Activated CD4-positive, CD25-positive, alpha-beta regulatory T cell (primary cell): ENCODE measurements around the gene C4BPB.

Source experiments
- DNase-seq, 4 experiments: peaks; one replicate each; lab custom pipeline; 2025; lab: John Stamatoyannopoulos, UW

C4BPB gene

GRCh38 chr1:207060596-207060995 is 28.1 kb upstream of the C4BPB start:
- no peak for DNase-seq

DNA sequence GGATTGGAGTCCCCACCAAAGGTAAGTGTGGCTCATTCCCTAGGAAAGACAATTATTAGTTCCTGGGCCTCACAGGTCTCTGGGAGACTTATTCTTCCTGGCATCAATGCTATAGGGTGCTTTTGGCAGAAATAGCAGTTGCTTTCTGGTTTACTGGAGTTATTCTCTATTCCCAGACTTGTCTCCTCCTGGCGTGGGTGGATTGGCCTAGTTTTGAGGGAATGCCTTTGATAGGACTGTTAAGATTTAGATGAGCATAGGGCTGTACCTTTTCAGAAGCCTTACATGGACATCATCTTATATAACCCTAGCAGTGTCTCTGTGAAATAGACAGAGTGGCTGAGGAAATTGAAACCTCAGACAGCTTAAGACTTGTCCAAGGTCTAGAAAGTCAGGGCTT is 26.6 kb upstream of the C4BPB start:
- DNase-seq = no peak

DNA sequence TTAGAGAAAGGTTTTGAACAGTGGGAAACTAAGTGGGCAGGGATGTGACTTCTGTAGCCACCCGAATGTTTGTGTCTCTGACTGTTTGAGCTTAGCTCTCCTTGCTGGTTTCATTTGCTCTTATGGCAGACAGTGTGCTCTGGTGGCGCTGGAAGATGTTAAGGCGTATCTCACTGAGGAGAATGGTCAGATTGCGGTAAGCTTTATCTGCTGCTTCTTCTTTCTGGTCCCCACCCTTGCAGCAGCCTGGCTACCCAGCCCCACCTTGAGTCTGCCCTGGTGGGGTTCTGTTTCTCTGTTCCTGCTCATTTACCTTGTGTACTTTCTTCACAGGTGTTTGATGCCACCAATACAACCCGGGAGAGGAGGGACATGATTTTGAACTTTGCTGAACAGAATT is 25.6 kb upstream of the C4BPB start:
- no peak for DNase-seq

- DNase-seq = no peak
Measured at GRCh38 chr1:207064561-207064960, 24.1 kb upstream of the C4BPB start.

GRCh38 chr1:207067185-207067584 is 21.5 kb upstream of the C4BPB start:
- no peak for DNase-seq

DNA sequence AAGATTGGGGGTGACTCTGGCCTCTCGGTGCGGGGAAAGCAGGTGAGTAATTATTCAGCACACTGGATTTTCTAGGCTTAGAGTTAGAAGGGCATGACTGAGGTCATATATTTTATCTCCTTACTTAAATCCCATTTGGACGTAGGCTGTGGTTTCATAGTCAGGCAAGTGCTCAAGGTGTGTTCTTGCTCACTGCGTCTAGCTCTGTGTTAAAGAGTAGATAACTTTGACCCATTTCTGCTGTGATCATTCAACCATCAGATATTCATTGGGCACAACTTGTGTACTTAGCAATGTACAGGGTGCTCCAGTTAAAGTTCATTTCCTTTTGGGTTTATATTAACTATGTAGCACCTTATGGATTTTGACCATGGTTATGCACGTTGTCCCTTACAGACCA is 21.0 kb upstream of the C4BPB start:
- no peak for DNase-seq

DNA sequence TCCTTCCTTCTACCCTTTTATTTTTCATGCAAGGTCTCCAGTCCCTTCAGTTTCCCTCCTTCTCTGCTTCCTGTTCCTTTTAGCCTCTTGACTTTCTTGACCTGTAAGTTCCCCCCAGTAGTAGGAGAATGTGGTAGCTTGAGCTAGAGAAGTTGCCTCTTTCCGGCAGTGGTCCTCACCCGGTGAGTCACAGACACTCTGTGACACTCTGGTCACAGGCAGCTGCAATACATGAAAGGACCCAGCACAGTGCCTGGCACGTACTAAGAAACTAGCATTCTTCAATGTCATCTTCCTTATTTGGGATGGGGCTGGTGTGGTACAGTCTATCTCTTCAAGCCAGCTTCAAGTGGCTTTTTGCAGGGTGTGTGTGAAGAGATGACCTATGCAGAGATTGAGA is 19.6 kb upstream of the C4BPB start:
- DNase-seq = no peak

GRCh38 chr1:207069858-207070506 is 18.7 kb upstream of the C4BPB start:
- DNase-seq = no peak

DNA sequence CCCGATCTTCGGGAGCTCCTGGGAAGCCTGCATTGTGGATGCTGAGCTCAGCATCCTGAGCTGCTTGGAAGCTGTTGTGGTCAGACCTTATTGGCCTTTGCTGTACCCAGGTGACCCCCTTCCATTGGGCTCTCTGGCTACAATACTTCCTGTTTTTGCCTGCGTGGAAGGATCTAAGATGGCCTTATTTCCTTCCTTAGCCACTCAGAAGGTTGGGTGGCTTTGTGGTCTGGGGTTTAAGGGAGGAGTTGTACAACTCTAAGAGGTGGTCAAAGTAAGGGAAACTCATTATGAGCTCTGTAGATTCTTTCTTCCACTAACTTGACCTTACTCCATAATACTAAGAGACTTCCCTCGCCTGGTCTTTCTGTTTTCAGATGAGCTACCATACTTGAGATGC is 17.8 kb upstream of the C4BPB start:
- DNase-seq = no peak

GRCh38 chr1:207071426-207071825 is 17.2 kb upstream of the C4BPB start:
- no peak for DNase-seq

GRCh38 chr1:207072233-207072632 is 16.4 kb upstream of the C4BPB start:
- DNase-seq = no peak

DNA sequence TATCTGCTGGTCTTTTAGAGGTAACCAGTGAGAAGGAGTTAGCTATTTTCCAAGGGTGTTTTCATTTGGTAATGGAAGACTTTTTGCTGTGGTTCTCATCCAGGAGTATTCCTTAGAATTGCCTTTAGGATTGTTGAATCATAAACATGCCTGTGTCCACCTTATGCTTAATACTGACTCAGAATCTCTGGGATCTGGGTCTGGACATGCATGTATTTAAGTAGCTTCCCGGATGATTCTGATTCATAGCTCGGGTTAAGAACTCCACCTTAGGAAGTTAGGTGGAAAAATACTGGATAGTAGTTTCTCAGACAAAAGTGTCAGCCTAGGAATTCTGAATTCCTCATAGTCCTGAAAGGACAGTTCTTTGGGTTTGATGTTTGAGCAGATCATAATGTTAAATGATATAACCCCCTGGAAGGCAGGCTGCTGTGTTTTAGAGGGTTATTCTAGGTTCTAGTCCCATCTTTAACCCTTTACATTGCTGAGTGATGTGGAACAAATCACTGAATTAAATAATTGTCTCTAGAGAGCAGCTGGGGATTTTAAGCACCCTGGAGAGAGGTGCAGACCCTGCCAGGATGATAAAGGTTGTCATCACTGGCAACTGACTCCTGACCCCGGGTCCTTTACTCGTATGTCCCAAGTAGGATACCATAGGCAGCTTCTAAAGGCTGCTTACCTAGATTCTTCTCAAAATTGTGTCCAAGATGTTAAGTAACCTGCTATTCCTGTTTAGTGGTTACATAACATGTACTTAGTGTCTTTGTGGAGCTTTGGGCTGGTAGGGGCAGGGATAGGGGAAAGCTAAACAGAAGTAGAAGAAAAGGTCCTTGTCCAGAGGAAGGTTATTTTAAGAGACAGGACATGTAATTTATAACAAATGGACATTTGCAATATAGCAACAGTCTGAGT is 14.5 kb upstream of the C4BPB start:
- DNase-seq = no peak

- no peak for DNase-seq
Measured at GRCh38 chr1:207076181-207076955, 12.3 kb upstream of the C4BPB start.

DNA sequence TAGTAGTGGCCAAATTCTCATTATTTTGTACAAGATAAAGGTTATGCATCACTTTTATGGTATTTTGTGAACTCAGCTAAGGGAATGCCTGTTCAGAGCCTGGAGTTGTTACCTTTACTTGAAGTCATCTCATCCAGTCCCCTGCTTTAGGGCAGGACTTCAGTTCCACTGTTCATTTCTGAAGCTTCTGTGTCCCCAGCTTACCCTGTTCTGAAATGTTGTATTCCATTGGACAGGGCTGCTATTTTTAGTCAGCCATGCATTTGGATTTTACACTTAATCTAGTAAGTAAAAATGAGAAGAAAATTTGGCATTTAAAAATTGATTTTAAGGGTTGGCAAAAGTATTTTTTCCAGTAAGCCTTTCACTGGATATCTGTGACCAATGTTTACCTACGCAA is 11.6 kb upstream of the C4BPB start:
- DNase-seq = no peak

GRCh38 chr1:207077470-207078377 is 10.9 kb upstream of the C4BPB start:
- peak in 2 of 4 experiments; percentile 26 to 42 for DNase-seq

- no peak for DNase-seq
Measured at GRCh38 chr1:207078578-207079132, 10.0 kb upstream of the C4BPB start.

- no peak for DNase-seq
Measured at GRCh38 chr1:207079706-207080241, 8.9 kb upstream of the C4BPB start.

GRCh38 chr1:207081088-207081487 is 7.6 kb upstream of the C4BPB start:
- no peak for DNase-seq

DNA sequence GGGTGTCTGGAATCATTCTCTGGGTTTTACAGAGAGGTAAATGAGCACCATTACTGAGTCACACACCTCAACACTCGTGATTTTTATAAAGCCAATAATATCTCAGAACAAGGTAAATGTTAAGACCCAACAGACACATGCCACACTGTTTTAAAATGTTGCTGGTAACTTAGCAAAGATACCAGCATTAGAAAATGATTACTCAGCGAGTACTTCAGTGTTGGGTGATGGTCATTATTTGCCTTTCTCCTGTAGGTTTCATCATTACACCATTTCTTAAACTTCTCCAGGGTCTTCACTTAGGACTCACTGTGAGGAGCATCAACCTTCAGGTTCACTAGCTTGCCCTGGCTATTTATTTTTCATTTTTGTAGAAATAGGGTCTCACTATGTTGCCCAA is 6.9 kb upstream of the C4BPB start:
- DNase-seq = no peak

DNA sequence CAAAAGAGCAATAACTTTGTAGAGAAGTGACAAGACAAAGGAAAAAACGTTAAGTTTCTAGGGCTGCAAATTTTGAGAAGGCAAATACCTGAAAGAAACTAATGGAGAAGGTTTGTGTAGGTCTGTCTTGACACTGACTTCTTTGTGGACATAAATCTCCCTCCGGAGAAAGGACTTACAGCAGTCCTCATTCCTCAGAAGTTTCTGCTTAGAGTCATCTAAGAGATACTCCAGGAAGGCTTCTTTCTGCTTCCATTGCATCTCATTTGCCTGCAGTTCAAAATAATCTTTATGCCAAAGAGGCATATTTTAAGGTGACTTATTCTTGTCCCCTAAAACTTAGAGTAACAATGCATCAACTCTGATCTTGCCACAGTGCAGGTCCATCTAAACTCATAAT is 4.4 kb upstream of the C4BPB start:
- DNase-seq = no peak

DNA sequence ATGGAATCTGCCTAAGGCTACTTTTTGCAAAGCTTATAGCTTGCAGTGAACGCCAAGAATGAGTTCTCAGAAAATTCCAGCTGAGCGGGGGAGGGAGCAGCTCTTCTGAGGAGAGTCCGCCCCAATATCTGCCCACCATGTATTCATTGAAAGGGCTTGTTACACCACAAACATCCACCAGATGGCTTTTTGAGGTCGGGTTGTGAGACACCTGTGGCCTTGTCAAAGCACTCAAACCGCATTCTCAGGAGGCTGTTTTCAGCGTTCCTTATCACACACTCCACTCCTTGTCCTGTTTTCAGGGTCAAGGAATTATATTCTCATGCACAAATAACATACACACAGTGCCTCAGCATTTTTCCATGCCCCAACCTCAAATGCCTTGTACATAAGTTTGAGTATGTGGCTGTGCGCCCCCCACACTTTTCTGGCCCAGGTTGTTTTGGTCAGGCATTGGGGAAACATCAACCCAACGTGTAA is 3.9 kb upstream of the C4BPB start:
- peak in 1 of 4 experiments; percentile 8 for DNase-seq
